Mammary epithelial cell (primary cell): Measurements from ENCODE around the gene PLCH1.

Experiments used
- EZH2 ChIP-seq: IDR thresholded peaks from 2 replicates; pipeline ENCODE4 v1.6.1; 2012; ENCODE audit warnings: low read length, inconsistent platforms, borderline replicate concordance
- TF ChIP-seq, protein P1 (sequence below), 2 donors: IDR thresholded peaks in 1 of 2; conservative IDR thresholded peaks in 1 of 2; 2 replicates each; pipeline ENCODE4 v1.5.1; 2011 to 2012; ENCODE audit warnings: inconsistent platforms in 2 of 2, low read length in 2 of 2, mild to moderate bottlenecking in 2 of 2, control low read depth in 1 of 2, low read depth in 1 of 2; ENCODE audit not compliant: insufficient read depth in 1 of 2; ENCODE audit errors: extremely low read depth in 1 of 2

GRCh38 chr3:155658006-155658405 lies 86.9 kb downstream of the PLCH1 start:
- TF ChIP-seq, protein P1, sequence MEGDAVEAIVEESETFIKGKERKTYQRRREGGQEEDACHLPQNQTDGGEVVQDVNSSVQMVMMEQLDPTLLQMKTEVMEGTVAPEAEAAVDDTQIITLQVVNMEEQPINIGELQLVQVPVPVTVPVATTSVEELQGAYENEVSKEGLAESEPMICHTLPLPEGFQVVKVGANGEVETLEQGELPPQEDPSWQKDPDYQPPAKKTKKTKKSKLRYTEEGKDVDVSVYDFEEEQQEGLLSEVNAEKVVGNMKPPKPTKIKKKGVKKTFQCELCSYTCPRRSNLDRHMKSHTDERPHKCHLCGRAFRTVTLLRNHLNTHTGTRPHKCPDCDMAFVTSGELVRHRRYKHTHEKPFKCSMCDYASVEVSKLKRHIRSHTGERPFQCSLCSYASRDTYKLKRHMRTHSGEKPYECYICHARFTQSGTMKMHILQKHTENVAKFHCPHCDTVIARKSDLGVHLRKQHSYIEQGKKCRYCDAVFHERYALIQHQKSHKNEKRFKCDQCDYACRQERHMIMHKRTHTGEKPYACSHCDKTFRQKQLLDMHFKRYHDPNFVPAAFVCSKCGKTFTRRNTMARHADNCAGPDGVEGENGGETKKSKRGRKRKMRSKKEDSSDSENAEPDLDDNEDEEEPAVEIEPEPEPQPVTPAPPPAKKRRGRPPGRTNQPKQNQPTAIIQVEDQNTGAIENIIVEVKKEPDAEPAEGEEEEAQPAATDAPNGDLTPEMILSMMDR (conservative IDR thresholded peaks at IDR 0.05 in 1 of 2, IDR thresholded peaks at IDR 0.05 in 1 of 2; ENCODE audit: extremely low read depth in 1 of 2, insufficient read depth in 1 of 2, low read depth in 1 of 2, low read length in 2 of 2), result no peak
- TF ChIP-seq EZH2, result no peak
